HG02610 (cell line): ENCODE measurements around the gene UGT8.

Experiments used
- ATAC-seq: cut with Tn5 transposase; IDR thresholded peaks from one replicate; pipeline ENCODE4 v1.9.1; 2021; ENCODE audit warnings: mild to moderate bottlenecking, moderate library complexity; ENCODE audit not compliant: unreplicated experiment

UGT8 gene

DNA sequence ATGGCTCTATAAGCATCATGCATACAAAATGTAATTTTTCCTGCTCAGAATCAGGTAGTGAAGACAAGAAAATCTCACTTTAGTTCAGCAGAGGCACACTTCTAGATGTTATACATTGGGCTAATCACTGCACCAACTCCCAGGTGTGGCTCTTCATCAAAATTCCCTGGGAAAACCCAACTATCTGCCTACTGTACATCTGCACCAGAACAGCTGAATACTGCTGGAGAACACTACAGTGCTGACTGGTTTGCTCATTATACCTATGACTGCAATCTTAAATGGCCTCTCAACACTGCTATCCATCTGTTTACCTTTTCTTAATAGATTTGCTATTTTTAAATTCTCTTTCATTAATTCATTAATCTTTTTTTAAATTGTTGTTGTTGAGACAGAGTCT lies 92.0 kb downstream of the UGT8 start:
- peak; percentile 51 for ATAC-seq

DNA sequence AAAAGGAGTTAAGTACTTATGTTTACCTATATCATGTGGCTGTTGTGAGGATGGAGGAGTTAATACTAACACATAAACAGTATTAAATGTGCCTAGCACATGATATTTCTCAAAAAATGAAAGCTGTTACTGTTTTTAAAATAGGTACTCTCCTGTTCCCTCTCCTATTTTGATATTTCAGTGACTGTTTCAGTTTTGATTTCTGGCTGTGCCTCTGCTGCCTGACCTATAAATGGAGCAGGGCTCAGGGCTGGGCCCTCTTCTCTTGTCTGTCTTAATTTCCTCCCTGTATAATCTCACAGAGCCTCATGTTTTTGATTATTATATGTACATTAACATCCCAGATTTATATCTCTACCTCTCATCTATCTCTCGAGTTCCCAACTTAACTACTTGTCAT lies 93.3 kb downstream of the UGT8 start:
- peak; percentile 84 for ATAC-seq

DNA sequence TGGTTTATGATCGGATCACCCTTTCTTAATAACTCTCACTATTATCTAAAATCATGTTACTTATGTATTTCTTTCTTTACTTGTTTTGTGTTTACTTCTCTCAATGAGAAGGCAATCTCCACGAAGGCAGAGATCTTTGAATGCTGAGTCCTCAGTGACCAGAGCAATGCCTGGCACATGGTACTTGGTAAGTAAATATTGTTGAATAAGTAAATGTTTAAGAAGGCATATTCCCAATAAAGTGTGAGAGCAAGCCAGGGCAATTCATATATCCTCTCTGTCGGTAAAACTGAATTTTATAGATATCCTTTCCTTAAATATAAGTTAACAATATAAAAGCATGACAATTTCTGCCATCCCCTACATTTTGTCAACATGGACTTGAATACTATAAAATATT lies 94.4 kb downstream of the UGT8 start:
- no peak for ATAC-seq

DNA sequence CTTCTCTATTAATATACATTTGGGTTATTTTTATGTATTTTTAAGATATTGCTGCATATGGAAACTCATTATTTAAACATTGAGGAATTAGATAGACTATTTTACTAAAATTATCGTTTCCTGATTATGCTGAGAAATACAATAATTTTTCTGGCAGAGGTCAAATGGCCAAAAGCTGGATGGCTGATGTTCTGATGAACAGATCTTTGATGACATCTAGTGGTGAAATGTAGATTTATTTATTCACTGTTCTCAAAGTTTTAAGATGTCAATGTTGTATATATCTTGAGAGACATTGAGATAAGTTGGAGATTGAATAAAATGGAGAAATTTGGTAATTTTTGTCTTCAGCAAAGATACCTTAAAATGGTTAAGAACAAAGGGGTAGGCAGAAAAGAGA lies 96.2 kb downstream of the UGT8 start:
- ATAC-seq: no peak

DNA sequence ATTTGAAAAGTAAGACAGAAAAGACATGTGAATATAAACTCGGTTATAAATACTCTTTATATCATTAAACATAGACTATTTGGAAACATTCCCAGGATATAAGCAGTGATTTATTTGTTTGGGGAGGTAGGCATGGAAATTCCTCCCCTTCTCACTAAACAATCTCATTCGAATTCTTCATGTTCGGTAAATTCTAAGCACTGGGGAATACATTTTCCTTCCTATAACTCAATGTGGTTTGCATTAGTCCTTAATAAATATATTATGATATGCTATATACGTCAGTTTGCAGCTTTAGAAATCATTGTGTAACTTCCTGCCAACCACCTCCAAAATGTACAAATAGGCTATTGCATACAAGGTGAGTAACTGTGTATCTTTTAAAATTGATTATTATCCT lies 99.6 kb downstream of the UGT8 start:
- ATAC-seq: no peak

DNA sequence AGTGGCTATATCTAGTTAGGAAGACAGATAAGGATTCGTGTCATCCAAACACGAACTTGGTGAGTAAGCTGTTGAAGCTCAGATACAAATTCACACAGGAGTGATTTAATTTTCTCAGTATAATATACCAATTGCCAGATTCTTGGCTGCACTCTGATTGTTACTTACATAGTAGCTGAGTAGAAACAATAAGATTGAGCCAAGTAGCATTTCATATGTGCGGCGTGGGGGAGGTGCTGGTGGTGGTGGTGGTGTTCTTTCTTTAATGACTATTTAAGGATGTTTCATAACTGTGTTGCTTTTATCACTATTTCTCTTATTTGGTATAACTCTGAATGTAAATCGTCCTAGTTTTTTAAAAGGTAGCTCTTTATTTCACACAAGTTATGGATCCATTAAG lies 102.9 kb downstream of the UGT8 start:
- no peak for ATAC-seq

DNA sequence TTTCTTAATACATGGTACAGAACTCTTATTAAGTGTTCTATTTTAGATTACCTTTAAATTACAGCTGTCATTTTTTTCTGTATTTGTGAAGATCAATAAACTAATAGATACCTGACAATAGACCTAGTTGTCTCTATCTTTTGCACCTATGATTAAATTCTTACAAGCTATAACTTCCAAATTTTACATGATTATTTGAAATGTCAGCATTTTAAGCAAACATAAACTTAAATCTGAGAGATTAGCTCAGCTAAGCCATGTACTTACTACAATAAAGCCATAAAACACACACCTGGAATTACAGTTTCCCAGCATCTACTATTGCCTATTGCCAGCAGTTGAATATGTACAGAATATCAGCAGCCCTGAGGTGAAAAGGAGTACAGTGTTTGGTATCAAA lies 118.8 kb downstream of the UGT8 start:
- ATAC-seq: no peak

DNA sequence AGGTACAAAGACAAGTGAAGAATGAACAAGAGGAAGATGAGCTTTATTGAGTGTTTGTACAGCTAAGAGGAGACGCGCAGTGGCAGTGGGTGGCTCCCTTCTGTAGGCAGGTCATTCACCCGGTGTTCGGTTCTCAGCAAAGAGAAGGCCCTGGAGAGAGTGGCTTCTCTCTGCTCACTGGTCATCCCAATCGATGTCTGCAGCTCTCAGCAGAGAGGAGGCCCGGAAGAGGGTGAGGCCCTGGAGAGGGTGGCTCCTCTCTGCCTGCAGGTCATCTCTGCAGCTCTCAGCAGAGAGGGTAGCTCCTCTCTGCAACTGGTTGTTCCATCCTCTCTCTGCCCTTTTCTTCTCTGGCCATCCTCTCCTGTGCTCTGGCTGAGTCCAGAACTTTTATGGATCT lies 126.5 kb downstream of the UGT8 start:
- no peak for ATAC-seq

DNA sequence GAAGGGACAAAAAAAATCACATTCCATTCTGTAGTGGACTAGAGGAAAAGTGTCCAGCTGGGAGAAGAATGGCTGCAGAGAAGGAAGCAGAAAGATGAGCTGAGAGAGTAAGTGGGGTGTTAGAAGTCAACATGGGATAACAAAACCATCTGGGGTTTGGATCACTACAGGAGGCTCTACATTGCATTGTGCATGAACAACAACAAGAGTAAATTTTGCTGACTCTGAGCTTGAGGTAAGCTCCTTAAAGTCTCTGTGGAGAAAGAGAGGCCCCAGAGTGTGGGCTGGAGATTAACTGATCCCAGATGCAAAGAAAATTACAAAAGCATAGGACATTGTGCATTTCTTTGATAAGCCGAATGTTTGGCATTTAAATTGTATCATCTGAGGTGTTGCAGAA lies 128.9 kb downstream of the UGT8 start:
- no peak for ATAC-seq
